ENCODE measurements around the gene NXN.

DNA sequence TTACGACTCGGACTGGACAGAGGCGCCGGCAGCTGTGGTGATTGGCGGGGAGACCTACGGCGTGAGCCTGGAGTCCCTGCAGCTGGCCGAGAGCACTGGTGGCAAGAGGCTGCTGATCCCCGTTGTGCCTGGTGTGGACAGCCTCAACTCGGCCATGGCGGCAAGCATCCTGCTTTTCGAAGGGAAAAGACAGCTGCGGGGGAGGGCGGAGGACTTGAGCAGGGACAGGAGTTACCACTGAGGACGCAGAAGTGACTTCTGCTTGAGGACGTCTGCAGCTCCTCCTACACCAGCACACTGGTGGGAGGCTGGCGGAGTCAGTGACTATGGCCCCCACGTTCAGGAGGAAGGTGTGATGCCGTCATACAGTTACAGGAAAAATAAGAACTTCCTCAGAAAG is 187.7 kb downstream of the NXN start:
- no peak for TF ChIP-seq TAF1 (IDR thresholded peaks at IDR 0.05; ENCODE audit: borderline replicate concordance, low read depth, low read length)
- TF ChIP-seq, protein P1, sequence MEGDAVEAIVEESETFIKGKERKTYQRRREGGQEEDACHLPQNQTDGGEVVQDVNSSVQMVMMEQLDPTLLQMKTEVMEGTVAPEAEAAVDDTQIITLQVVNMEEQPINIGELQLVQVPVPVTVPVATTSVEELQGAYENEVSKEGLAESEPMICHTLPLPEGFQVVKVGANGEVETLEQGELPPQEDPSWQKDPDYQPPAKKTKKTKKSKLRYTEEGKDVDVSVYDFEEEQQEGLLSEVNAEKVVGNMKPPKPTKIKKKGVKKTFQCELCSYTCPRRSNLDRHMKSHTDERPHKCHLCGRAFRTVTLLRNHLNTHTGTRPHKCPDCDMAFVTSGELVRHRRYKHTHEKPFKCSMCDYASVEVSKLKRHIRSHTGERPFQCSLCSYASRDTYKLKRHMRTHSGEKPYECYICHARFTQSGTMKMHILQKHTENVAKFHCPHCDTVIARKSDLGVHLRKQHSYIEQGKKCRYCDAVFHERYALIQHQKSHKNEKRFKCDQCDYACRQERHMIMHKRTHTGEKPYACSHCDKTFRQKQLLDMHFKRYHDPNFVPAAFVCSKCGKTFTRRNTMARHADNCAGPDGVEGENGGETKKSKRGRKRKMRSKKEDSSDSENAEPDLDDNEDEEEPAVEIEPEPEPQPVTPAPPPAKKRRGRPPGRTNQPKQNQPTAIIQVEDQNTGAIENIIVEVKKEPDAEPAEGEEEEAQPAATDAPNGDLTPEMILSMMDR (IDR thresholded peaks at IDR 0.05) = no peak
- TF ChIP-seq TCF12 (IDR thresholded peaks at IDR 0.05) = no peak
- TF ChIP-seq CHD2 (IDR thresholded peaks at IDR 0.05; ENCODE audit: low read length, partially characterized antibody) = no peak
- TF ChIP-seq RAD21 (IDR thresholded peaks at IDR 0.05; ENCODE audit: low read length) = no peak
- TF ChIP-seq NFIC (IDR thresholded peaks at IDR 0.05; ENCODE audit: borderline replicate concordance) = no peak
- TF ChIP-seq, protein P2, sequence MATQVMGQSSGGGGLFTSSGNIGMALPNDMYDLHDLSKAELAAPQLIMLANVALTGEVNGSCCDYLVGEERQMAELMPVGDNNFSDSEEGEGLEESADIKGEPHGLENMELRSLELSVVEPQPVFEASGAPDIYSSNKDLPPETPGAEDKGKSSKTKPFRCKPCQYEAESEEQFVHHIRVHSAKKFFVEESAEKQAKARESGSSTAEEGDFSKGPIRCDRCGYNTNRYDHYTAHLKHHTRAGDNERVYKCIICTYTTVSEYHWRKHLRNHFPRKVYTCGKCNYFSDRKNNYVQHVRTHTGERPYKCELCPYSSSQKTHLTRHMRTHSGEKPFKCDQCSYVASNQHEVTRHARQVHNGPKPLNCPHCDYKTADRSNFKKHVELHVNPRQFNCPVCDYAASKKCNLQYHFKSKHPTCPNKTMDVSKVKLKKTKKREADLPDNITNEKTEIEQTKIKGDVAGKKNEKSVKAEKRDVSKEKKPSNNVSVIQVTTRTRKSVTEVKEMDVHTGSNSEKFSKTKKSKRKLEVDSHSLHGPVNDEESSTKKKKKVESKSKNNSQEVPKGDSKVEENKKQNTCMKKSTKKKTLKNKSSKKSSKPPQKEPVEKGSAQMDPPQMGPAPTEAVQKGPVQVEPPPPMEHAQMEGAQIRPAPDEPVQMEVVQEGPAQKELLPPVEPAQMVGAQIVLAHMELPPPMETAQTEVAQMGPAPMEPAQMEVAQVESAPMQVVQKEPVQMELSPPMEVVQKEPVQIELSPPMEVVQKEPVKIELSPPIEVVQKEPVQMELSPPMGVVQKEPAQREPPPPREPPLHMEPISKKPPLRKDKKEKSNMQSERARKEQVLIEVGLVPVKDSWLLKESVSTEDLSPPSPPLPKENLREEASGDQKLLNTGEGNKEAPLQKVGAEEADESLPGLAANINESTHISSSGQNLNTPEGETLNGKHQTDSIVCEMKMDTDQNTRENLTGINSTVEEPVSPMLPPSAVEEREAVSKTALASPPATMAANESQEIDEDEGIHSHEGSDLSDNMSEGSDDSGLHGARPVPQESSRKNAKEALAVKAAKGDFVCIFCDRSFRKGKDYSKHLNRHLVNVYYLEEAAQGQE (IDR thresholded peaks at IDR 0.05; ENCODE audit: low read depth, low read length) = no peak
- TF ChIP-seq FOSL2 (IDR thresholded peaks at IDR 0.05; ENCODE audit: borderline replicate concordance, low read depth) = no peak
- TF ChIP-seq RCOR1 (IDR thresholded peaks at IDR 0.05; ENCODE audit: low read length) = no peak
